Chondrocyte (in vitro differentiated cells): Measurements from ENCODE around the gene FAM241A. TPM values are rescaled to one million over a fixed set of nuclear protein-coding genes. Genes with fewer than 3 reads are reported as not detected.
A peak's percentile ranks its signal among the peaks of the same experiment; 100 is the strongest.

Experiments
- DNase-seq: peaks from one replicate; pipeline ENCODE4 v3.0.0; 2021; ENCODE audit warnings: mixed read lengths, low spot score
- H3K27ac Mint-ChIP-seq: one replicate; pipeline ENCODE4 v1.8.0; 2021; ENCODE audit warnings: mild to moderate bottlenecking, moderate library complexity, mixed read lengths; ENCODE audit not compliant: unreplicated experiment
- H3K27me3 Mint-ChIP-seq: 2 replicates; pipeline ENCODE4 v1.8.0; 2021; ENCODE audit warnings: low read depth, mixed read lengths
- H3K36me3 Mint-ChIP-seq: 2 replicates; pipeline ENCODE4 v1.8.0; 2021; ENCODE audit warnings: low read depth, mixed read lengths
- H3K4me1 Mint-ChIP-seq: 2 replicates; pipeline ENCODE4 v1.8.0; 2021; ENCODE audit warnings: low read depth, mild to moderate bottlenecking, mixed read lengths
- H3K4me3 Mint-ChIP-seq: one replicate; pipeline ENCODE4 v1.8.0; 2021; ENCODE audit warnings: mild to moderate bottlenecking, moderate library complexity, mixed read lengths; ENCODE audit not compliant: unreplicated experiment
- H3K9me3 Mint-ChIP-seq: 2 replicates; pipeline ENCODE4 v1.8.0; 2021; ENCODE audit warnings: low read depth, mixed read lengths
- total RNA-seq: library from RNA; stranded (reverse); gene quantifications from 3 replicates; pipeline ENCODE4 v1.2.1, GENCODE V29; 2021
- TF ChIP-seq, protein P1 (sequence below): fragments of 200-600 bp; sonication (generic); IDR thresholded peaks from 2 replicates; pipeline ENCODE4 v1.5.0; 2021; ENCODE audit warnings: antibody characterized with exemption, mild to moderate bottlenecking, moderate library complexity

Gene FAM241A
- total RNA-seq, 1 donor from 2014 or later = 0.62 TPM

DNA sequence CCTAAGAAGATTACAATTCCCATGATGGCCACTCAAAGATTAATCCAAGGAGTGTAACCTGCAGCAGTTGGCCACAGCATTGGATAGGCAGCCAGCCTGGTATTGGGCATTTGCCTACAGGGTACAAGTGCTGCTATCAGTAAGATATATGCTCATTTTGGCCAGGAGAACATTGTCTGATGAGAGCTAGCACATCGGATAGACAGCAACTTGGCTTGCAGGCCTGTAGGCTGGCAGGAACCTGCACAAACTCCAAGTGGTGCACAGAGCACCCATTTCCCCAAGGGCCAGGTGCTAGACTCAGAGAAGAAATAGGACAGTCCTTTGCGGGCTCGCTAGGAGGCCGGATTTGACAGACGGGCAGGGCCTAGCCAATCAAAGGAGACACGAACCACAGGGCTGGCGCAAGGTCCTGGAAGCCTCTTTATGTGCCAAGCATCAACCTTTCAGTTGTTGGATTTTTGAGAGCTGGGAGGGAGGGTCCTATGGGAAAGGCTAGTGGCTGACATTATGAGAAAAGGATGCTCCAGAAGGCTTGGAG lies 74.6 kb downstream of the FAM241A start:
- no peaks in the 10 kb centered on the region for H3K4me1 Mint-ChIP-seq
- no peaks in the 10 kb centered on the region for H3K36me3 Mint-ChIP-seq
- no peaks in the 10 kb centered on the region for H3K9me3 Mint-ChIP-seq
- TF ChIP-seq, protein P1, sequence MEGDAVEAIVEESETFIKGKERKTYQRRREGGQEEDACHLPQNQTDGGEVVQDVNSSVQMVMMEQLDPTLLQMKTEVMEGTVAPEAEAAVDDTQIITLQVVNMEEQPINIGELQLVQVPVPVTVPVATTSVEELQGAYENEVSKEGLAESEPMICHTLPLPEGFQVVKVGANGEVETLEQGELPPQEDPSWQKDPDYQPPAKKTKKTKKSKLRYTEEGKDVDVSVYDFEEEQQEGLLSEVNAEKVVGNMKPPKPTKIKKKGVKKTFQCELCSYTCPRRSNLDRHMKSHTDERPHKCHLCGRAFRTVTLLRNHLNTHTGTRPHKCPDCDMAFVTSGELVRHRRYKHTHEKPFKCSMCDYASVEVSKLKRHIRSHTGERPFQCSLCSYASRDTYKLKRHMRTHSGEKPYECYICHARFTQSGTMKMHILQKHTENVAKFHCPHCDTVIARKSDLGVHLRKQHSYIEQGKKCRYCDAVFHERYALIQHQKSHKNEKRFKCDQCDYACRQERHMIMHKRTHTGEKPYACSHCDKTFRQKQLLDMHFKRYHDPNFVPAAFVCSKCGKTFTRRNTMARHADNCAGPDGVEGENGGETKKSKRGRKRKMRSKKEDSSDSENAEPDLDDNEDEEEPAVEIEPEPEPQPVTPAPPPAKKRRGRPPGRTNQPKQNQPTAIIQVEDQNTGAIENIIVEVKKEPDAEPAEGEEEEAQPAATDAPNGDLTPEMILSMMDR = no peak
- H3K4me3 Mint-ChIP-seq = no peak overlapping the region
- H3K27me3 Mint-ChIP-seq = peaks cover 10% of the 10 kb centered on the region
- no peak overlapping the region for H3K27ac Mint-ChIP-seq
- no peak for DNase-seq

DNA sequence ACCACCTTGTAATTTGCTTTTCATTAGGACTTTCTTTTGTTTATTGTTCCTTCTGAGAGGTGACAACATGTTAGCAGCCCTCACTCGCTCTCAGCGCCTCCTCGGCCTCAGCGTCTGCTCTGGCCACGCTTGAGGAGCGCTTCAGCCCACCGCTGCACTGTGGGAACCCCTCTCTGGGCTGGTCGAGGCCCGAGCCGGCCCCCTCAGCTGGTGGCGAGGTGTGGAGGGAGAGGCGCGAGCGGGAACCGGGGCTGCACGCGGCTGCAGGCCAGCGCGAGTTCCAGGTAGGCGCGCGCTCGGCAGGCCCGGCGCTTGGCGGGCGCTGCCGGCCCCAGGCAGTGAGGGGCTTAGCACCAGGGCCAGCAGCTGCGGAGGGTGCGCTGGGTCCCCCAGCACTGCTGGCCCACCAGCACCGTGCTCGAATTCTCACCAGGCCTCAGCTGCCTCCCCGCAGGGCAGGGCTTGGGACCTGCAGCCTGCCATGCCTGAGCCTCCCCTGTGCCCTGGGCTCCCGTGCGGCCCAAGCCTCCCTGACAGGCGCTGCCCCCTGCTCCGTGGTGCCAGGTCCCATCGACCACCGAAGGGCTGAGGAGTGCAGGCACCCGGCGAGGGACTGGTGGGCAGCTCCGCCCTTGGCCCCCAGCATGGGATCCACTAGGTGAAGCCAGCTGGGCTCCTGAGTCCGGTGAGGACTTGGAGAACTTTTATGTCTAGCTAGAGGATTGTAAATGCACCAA lies 77.1 kb downstream of the FAM241A start:
- H3K27me3 Mint-ChIP-seq = peaks cover 10% of the 10 kb centered on the region
- no peaks in the 10 kb centered on the region for H3K9me3 Mint-ChIP-seq
- H3K27ac Mint-ChIP-seq = no peak overlapping the region
- DNase-seq = peak; percentile 92
- no peaks in the 10 kb centered on the region for H3K36me3 Mint-ChIP-seq
- no peak overlapping the region for H3K4me3 Mint-ChIP-seq
- TF ChIP-seq, protein P1 = no peak
- no peaks in the 10 kb centered on the region for H3K4me1 Mint-ChIP-seq

DNA sequence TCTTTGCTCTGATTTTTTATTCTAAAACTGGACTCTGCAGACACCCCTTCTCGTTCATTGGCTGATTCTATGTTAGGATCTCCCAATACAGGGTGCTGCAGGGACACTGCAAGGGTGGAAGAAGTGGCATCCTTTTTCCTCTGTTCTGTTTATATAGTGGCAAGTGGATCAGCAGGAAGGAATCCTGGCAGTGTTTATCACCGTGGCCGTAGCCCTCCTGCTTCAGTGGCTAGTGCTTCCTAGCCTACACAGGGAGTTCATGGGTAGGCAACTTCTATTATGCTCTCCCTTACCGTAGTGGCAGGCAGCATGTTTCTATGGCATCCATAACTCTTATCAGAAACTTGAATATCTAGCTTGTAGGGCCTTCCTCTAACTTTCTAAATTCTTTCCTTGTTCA lies 79.9 kb downstream of the FAM241A start:
- no peak for DNase-seq
- TF ChIP-seq, protein P1 = no peak
- Mint-ChIP-seq H3K36me3 (no peaks in the 10 kb centered on the region), H3K27me3 (no peaks in the 10 kb centered on the region), H3K9me3 (no peaks in the 10 kb centered on the region), H3K4me3 (no peak overlapping the region), H3K4me1 (peaks cover 1% of the 10 kb centered on the region), H3K27ac (no peak overlapping the region)

DNA sequence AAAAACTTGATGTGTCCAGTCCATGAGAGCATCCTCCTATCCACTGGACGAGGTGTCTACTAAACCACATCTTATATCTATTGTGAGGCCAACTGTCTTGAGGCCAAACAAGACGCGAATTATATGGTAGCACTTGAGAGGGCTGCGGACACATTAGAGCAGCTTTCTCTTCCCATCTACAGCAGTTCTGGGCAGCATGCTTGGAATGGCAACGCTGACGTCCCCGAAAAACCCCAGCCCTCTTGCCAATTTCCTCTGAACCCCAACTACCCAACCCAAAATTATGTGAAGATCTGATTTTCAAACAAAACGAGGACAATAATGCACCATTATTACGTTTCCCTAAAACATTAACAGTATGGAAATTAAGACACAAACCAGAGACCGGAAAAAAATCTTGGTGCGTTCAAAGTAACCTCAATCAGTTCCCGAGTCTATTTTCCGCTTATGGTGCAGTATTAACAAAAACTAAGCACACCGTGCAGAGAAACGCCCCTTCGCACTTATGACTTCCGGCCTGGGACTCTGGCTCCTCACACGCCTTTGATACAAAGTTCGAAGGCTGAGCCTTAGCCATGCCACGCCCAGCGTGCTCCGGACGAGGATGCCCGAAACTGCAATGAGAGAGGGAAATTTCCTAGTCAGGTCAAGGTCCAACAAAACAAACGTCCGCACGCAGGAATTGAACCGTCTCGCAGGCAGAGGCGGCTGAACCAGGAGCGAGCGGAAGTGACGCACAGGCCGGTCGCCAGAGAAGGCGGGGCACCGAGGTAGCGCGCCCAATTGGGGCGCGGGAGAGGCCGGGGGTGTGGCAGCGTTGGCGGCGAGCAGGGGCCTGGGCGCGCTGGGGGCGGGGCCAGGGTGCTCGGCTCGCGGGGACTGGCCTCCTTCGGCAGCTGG lies 85.9 kb downstream of the FAM241A start:
- peak overlapping the region; percentile 80 for H3K4me3 Mint-ChIP-seq
- TF ChIP-seq, protein P1 = no peak
- H3K27ac Mint-ChIP-seq = peak overlapping the region; percentile 99
- H3K9me3 Mint-ChIP-seq = no peaks in the 10 kb centered on the region
- no peaks in the 10 kb centered on the region for H3K27me3 Mint-ChIP-seq
- DNase-seq = peak; percentile 100
- H3K36me3 Mint-ChIP-seq = peaks cover 1% of the 10 kb centered on the region
- H3K4me1 Mint-ChIP-seq = peaks cover 28% of the 10 kb centered on the region
